HG02763 (cell line): Measurements from ENCODE around the gene GPR15LG.
"Not testable (repeated sequence)": the region's sequence is repeated elsewhere in the genome, so short reads cannot be mapped to it uniquely, and the experiment has no call there.

Experiments used
- ATAC-seq: cut with Tn5 transposase; IDR thresholded peaks from one replicate; pipeline ENCODE4 v1.9.1; 2021; ENCODE audit warnings: mild to moderate bottlenecking, moderate library complexity; ENCODE audit not compliant: unreplicated experiment

The GPR15LG gene

GRCh38 chr10:84164442-84164841 is 9.2 kb upstream of the GPR15LG start:
- ATAC-seq = no peak

- peak; percentile 58 for ATAC-seq
Measured at GRCh38 chr10:84166620-84167288, 6.8 kb upstream of the GPR15LG start.

- ATAC-seq = not testable (repeated sequence)
Measured at GRCh38 chr10:84167289-84167653, 6.3 kb upstream of the GPR15LG start.

- ATAC-seq = not testable (repeated sequence)
Measured at GRCh38 chr10:84168382-84168781, 5.2 kb upstream of the GPR15LG start.

GRCh38 chr10:84171237-84171636 is 2.4 kb upstream of the GPR15LG start:
- ATAC-seq = not testable (repeated sequence)

GRCh38 chr10:84171700-84172466 is 1.7 kb upstream of the GPR15LG start:
- peak; percentile 16 for ATAC-seq

GRCh38 chr10:84172467-84173356 is 889 bp upstream of the GPR15LG start:
- peak; percentile 53 for ATAC-seq

GRCh38 chr10:84175436-84175835 is 1.8 kb downstream of the GPR15LG start:
- no peak for ATAC-seq

- ATAC-seq = no peak
Measured at GRCh38 chr10:84176351-84176750, 2.8 kb downstream of the GPR15LG start.

- no peak for ATAC-seq
Measured at GRCh38 chr10:84176836-84177474, 3.4 kb downstream of the GPR15LG start.

- peak; percentile 34 for ATAC-seq
Measured at GRCh38 chr10:84177541-84178141, 4.0 kb downstream of the GPR15LG start.

GRCh38 chr10:84178160-84178609 is 4.6 kb downstream of the GPR15LG start:
- ATAC-seq = no peak

GRCh38 chr10:84179059-84179710 is 5.6 kb downstream of the GPR15LG start:
- peak; percentile 90 for ATAC-seq

GRCh38 chr10:84180386-84180785 is 6.8 kb downstream of the GPR15LG start:
- ATAC-seq = not testable (repeated sequence)

GRCh38 chr10:84181631-84182030 is 8.0 kb downstream of the GPR15LG start:
- ATAC-seq = no peak

- ATAC-seq = no peak
Measured at GRCh38 chr10:84184517-84184916, 10.9 kb downstream of the GPR15LG start.

GRCh38 chr10:84185526-84186175 is 12.1 kb downstream of the GPR15LG start:
- no peak for ATAC-seq

- no peak for ATAC-seq
Measured at GRCh38 chr10:84188815-84189214, 15.2 kb downstream of the GPR15LG start.

GRCh38 chr10:84190621-84191020 is 17.0 kb downstream of the GPR15LG start:
- ATAC-seq = no peak
